GM23338 (cell line): ENCODE data around the gene LEAP2.
"Not testable (repeated sequence)": the region's sequence is repeated elsewhere in the genome, so short reads cannot be mapped to it uniquely, and the experiment has no call there.

ENCODE experiments used
- CREB1 ChIP-seq: fragments of 250-450 bp; sonication (Bioruptor Pico); IDR thresholded peaks from 2 replicates; pipeline ENCODE4 v1.5.0; 2020; ENCODE audit warnings: low read depth, mild to moderate bottlenecking, moderate library complexity
- EZH2 ChIP-seq: fragments of 200-600 bp; sonication (generic); IDR thresholded peaks from one replicate; pipeline ENCODE4 v1.8.0; 2017; ENCODE audit warnings: antibody characterized with exemption, mild to moderate bottlenecking, low read depth; ENCODE audit not compliant: unreplicated experiment
- EZH2phosphoT487 ChIP-seq: fragments of 200-600 bp; sonication (generic); IDR thresholded peaks from one replicate; pipeline ENCODE4 v1.8.1; 2018; ENCODE audit warnings: antibody characterized with exemption; ENCODE audit not compliant: unreplicated experiment
- JUNB ChIP-seq: IDR thresholded peaks from one replicate; pipeline ENCODE4 v1.6.1; 2016; ENCODE audit warnings: antibody characterized with exemption; ENCODE audit not compliant: unreplicated experiment
- NANOG ChIP-seq: IDR thresholded peaks from 2 replicates; pipeline ENCODE4 v1.6.1; 2016; ENCODE audit warnings: antibody characterized with exemption, borderline replicate concordance
- POLR2AphosphoS5 ChIP-seq: IDR thresholded peaks from 2 replicates; pipeline ENCODE4 v1.6.1; 2016; ENCODE audit warnings: antibody characterized with exemption, low read depth
- ZNF114 ChIP-seq: fragments of 250-450 bp; sonication (Bioruptor Pico); IDR thresholded peaks from 2 replicates; pipeline ENCODE4 v1.5.0; 2020; ENCODE audit warnings: mild to moderate bottlenecking, moderate library complexity
- ZNF331 ChIP-seq: fragments of 250-450 bp; sonication (Bioruptor Pico); IDR thresholded peaks from 2 replicates; pipeline ENCODE4 v1.5.0; 2020; ENCODE audit warnings: low read depth, mild to moderate bottlenecking, moderate library complexity
- TF ChIP-seq, protein P1 (sequence below), 2 experiments: fragments of 200-600 bp in 1 of 2; sonication (generic) in 1 of 2; conservative IDR thresholded peaks; 2 replicates each; pipeline versions ENCODE4 v1.5.1 to v1.6.1; 2016 to 2017; ENCODE audit warnings: antibody characterized with exemption in 2 of 2, low read depth in 2 of 2, mild to moderate bottlenecking in 2 of 2, moderate library complexity in 1 of 2

DNA sequence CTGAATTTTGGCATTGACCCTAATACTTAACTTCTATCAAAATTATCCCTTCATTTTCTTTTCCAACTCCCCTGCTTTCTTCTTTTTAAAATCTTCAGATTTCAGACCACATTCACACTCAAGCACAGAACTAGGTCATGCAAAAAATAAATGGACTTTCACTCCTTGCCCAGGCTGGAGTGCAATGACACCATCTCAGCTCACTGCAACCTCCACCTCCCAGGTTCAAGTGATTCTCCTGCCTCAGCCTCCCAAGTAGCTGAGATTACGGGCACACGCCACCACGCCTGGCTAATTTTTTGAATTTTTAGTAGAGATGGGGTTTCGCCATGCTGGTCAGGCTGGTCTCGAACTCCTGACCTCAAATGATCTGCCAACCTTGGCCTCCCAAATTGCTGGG, 18.5 kb upstream of the LEAP2 start:
- TF ChIP-seq CREB1; EZH2phosphoT487; EZH2; ZNF331 (CRISPR knock-in tag); POLR2AphosphoS5; NANOG; ZNF114; JUNB: not testable (repeated sequence)
- TF ChIP-seq, protein P1, sequence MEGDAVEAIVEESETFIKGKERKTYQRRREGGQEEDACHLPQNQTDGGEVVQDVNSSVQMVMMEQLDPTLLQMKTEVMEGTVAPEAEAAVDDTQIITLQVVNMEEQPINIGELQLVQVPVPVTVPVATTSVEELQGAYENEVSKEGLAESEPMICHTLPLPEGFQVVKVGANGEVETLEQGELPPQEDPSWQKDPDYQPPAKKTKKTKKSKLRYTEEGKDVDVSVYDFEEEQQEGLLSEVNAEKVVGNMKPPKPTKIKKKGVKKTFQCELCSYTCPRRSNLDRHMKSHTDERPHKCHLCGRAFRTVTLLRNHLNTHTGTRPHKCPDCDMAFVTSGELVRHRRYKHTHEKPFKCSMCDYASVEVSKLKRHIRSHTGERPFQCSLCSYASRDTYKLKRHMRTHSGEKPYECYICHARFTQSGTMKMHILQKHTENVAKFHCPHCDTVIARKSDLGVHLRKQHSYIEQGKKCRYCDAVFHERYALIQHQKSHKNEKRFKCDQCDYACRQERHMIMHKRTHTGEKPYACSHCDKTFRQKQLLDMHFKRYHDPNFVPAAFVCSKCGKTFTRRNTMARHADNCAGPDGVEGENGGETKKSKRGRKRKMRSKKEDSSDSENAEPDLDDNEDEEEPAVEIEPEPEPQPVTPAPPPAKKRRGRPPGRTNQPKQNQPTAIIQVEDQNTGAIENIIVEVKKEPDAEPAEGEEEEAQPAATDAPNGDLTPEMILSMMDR (conservative IDR thresholded peaks at IDR 0.05; ENCODE audit: low read depth in 2 of 2), result not testable (repeated sequence)
